ENCODE results near the gene SPINT1. TPM values are rescaled to one million over a fixed set of nuclear protein-coding genes. Genes with fewer than 3 reads are reported as not detected.

SPINT1 gene
- total and polyA plus RNA-seq, 2 of the 13 experiments (the other 11 are each of a cell fraction or from before 2014, with no cell fraction given), result 0.49 to 2.5 TPM

GRCh38 chr15:40894681-40895448, 51.0 kb downstream of the SPINT1 start (continued):
- TF ChIP-seq NFYC (CRISPR knock-in tag; IDR thresholded peaks at IDR 0.05) (no peak), ZNF572 (CRISPR knock-in tag; IDR thresholded peaks at IDR 0.05) (no peak), NFE2L2 (IDR thresholded peaks at IDR 0.05; ENCODE audit: low read length) (no peak), HCFC1 (IDR thresholded peaks at IDR 0.05; ENCODE audit: low read depth, low read length) (no peak), ETV6 (CRISPR knock-in tag; conservative IDR thresholded peaks at IDR 0.05) (no peak), KLF9 (CRISPR knock-in tag; IDR thresholded peaks at IDR 0.05; ENCODE audit: low read depth) (no peak), HNF1A (IDR thresholded peaks at IDR 0.05; ENCODE audit: low read depth) (no peak), HNF1A (CRISPR knock-in tag; IDR thresholded peaks at IDR 0.05; ENCODE audit: borderline replicate concordance) (no peak), ZNF678 (CRISPR knock-in tag; IDR thresholded peaks at IDR 0.05) (0 out of 2 replicates have a peak, but pooled peaks have one; percentile 15), CENPT (CRISPR knock-in tag; IDR thresholded peaks at IDR 0.05; ENCODE audit: low read depth) (no peak), ZNF180 (CRISPR knock-in tag; IDR thresholded peaks at IDR 0.05; ENCODE audit: borderline replicate concordance, low read depth) (no peak), BRCA1 (CRISPR knock-in tag; IDR thresholded peaks at IDR 0.05) (no peak), ZNF333 (CRISPR knock-in tag; IDR thresholded peaks at IDR 0.05; ENCODE audit: borderline replicate concordance) (no peak), HDAC2 (CRISPR knock-in tag; IDR thresholded peaks at IDR 0.05) (no peak), ZFP41 (CRISPR knock-in tag; IDR thresholded peaks at IDR 0.05; ENCODE audit: borderline replicate concordance) (no peak), ZNF691 (CRISPR knock-in tag; IDR thresholded peaks at IDR 0.05; ENCODE audit: borderline replicate concordance, low read depth) (no peak), ZMAT5 (CRISPR knock-in tag; IDR thresholded peaks at IDR 0.05; ENCODE audit: borderline replicate concordance, low read depth) (no peak), KLF13 (CRISPR knock-in tag; IDR thresholded peaks at IDR 0.05) (no peak), GATAD1 (CRISPR knock-in tag; IDR thresholded peaks at IDR 0.05) (no peak), THRA (CRISPR knock-in tag; IDR thresholded peaks at IDR 0.05; ENCODE audit: borderline replicate concordance) (no peak), ZNF652 (CRISPR knock-in tag; IDR thresholded peaks at IDR 0.05; ENCODE audit: borderline replicate concordance, low read depth) (no peak), FOXO1 (CRISPR knock-in tag; IDR thresholded peaks at IDR 0.05) (0 out of 2 replicates have a peak, but pooled peaks have one; percentile 14), HNRNPH1 (optimal IDR thresholded peaks at IDR 0.05; ENCODE audit: low read depth, low read length) (no peak), ZNF337 (CRISPR knock-in tag; IDR thresholded peaks at IDR 0.05; ENCODE audit: borderline replicate concordance, low read depth) (no peak)
